Prostate gland (tissue), 2 donors: ENCODE results near the gene WNK2. TPM values are rescaled to one million over a fixed set of nuclear protein-coding genes. Genes with fewer than 3 reads are reported as not detected.

Experiments
- DNase-seq: peaks from one replicate; pipeline ENCODE4 v3.0.0-alpha.2; 2019; ENCODE audit warnings: low spot score
- H3K27ac ChIP-seq, 2 donors: fragments of 200-600 bp; sonication (generic); 2 replicates each; pipeline ENCODE4 v1.5.1; 2017 to 2019
- H3K27me3 ChIP-seq: fragments of 200-600 bp; sonication (generic); replicated peaks from 2 replicates; pipeline ENCODE4 v1.5.1; 2019; ENCODE audit not compliant: insufficient read depth
- H3K36me3 ChIP-seq, 2 donors: fragments of 200-600 bp; sonication (generic); 1 replicate in 1 of 2; 2 replicates in 1 of 2; pipeline versions ENCODE4 v1.5.1 to v1.8.1; 2017 to 2019
- H3K4me1 ChIP-seq: fragments of 200-600 bp; sonication (generic); replicated peaks from 2 replicates; pipeline ENCODE4 v1.5.1; 2019
- H3K4me3 ChIP-seq, 2 donors: fragments of 200-600 bp; sonication (generic); 2 replicates each; pipeline ENCODE4 v1.5.1; 2017 to 2019
- H3K9me3 ChIP-seq: fragments of 200-600 bp; sonication (generic); 2 replicates; pipeline ENCODE4 v1.5.1; 2017
- CTCF ChIP-seq, 4 experiments: fragments of 200-600 bp in 2 of 4; fragments of 450-650 bp in 2 of 4; sonication (generic) in 2 of 4; IDR thresholded peaks; 1 replicate in 3 of 4; 2 replicates in 1 of 4; pipeline ENCODE4 v1.5.1; 2016 to 2019; ENCODE audit warnings: antibody characterized with exemption in 4 of 4, mild to moderate bottlenecking in 2 of 4, moderate library complexity in 2 of 4
- POLR2A ChIP-seq: fragments of 450-650 bp; IDR thresholded peaks from one replicate; pipeline ENCODE4 v1.6.1; 2016; ENCODE audit warnings: antibody characterized with exemption, mild to moderate bottlenecking
- POLR2AphosphoS5 ChIP-seq: sonication (generic); formaldehyde crosslinking; IDR thresholded peaks from one replicate; pipeline ENCODE4 v1.6.1; 2017; ENCODE audit warnings: antibody characterized with exemption
- WGBS: methylation state at CpG from one replicate; pipeline ENCODE4 v1.1.5; 2018; 5-methylcytosine and 5-hydroxymethylcytosine counted together
- intact Hi-C: fragments of 100-400 bp; cut with DNase I; formaldehyde crosslinking; loops from one replicate; pipeline ENCODE4 v1.14.2; 2022
- total RNA-seq, 2 donors: library from RNA; depleted of rRNA; stranded (reverse); fragments of >200 nt; gene quantifications; one replicate each; pipeline ENCODE4 v1.1.0, GENCODE V29; 2016

The WNK2 gene
- total RNA-seq, 2 donors from 2014 or later, result 77.9 to 136 TPM

- Histone ChIP-seq H3K9me3 (no peaks in the 10 kb centered on the region), H3K27ac (no peak overlapping the region), H3K36me3 (no peaks in the 10 kb centered on the region), H3K4me1 (peaks cover 17% of the 10 kb centered on the region), H3K4me3 (no peak overlapping the region), H3K27me3 (no peaks in the 10 kb centered on the region)
- intact Hi-C loops, result no loop called here
- TF ChIP-seq CTCF (IDR thresholded peaks at IDR 0.05) (no peak), POLR2AphosphoS5 (no peak), POLR2A (no peak)
- WGBS, result 92% methylated on average over 9 of the region's 9 CpGs
- DNase-seq, result no peak
Observed at GRCh38 chr9:93221044-93221443, 37.1 kb downstream of the WNK2 start.

GRCh38 chr9:93222890-93223259, 38.9 kb downstream of the WNK2 start:
- Histone ChIP-seq H3K4me1 (peaks cover 17% of the 10 kb centered on the region), H3K36me3 (no peaks in the 10 kb centered on the region), H3K4me3 (no peak overlapping the region), H3K27me3 (no peaks in the 10 kb centered on the region), H3K9me3 (no peaks in the 10 kb centered on the region), H3K27ac (peak overlapping the region; percentile 37 to 63)
- DNase-seq, result no peak
- no peak for TF ChIP-seq POLR2A
- no peak for TF ChIP-seq POLR2AphosphoS5
- TF ChIP-seq CTCF (IDR thresholded peaks at IDR 0.05), result no peak
- intact Hi-C loops, result no loop called here
- WGBS, result 60% methylated on average over 7 of the region's 7 CpGs

GRCh38 chr9:93223260-93224180, 39.6 kb downstream of the WNK2 start:
- Histone ChIP-seq H3K36me3 (no peaks in the 10 kb centered on the region), H3K27me3 (no peaks in the 10 kb centered on the region), H3K4me3 (no peak overlapping the region), H3K9me3 (no peaks in the 10 kb centered on the region), H3K27ac (peak overlapping the region; percentile 37 to 63), H3K4me1 (peaks cover 17% of the 10 kb centered on the region)
- peak; percentile 74 for DNase-seq
- TF ChIP-seq POLR2AphosphoS5 (peak; percentile 65), CTCF (IDR thresholded peaks at IDR 0.05) (peak in 1 of 4 experiments; percentile 28), POLR2A (no peak)
- 38% methylated on average over 16 of the region's 16 CpGs for WGBS
- intact Hi-C loops, result no loop called here

- Histone ChIP-seq H3K27me3 (no peaks in the 10 kb centered on the region), H3K36me3 (no peaks in the 10 kb centered on the region), H3K9me3 (no peaks in the 10 kb centered on the region), H3K27ac (no peak overlapping the region), H3K4me3 (no peak overlapping the region), H3K4me1 (peaks cover 17% of the 10 kb centered on the region)
- TF ChIP-seq POLR2A (no peak), CTCF (IDR thresholded peaks at IDR 0.05) (no peak), POLR2AphosphoS5 (no peak)
- peak; percentile 37 for DNase-seq
- intact Hi-C loops, result no loop called here
- WGBS, result 46% methylated on average over 2 of the region's 2 CpGs
Observed at GRCh38 chr9:93224591-93224990, 40.7 kb downstream of the WNK2 start.

- Histone ChIP-seq H3K9me3 (no peaks in the 10 kb centered on the region), H3K27me3 (no peaks in the 10 kb centered on the region), H3K4me1 (peaks cover 17% of the 10 kb centered on the region), H3K27ac (no peak overlapping the region), H3K36me3 (no peaks in the 10 kb centered on the region), H3K4me3 (no peak overlapping the region)
- no peak for TF ChIP-seq POLR2AphosphoS5
- 68% methylated on average over 7 of the region's 7 CpGs for WGBS
- DNase-seq, result no peak
- intact Hi-C loops, result no loop called here
Observed at GRCh38 chr9:93225417-93225816, 41.5 kb downstream of the WNK2 start.
